Measurements from ENCODE around the gene HTRA2. TPM values are rescaled to one million over a fixed set of nuclear protein-coding genes. Genes with fewer than 3 reads are reported as not detected.

HTRA2 gene
- total RNA-seq, 1 experiment from 2014 or later: 24.9 TPM

DNA sequence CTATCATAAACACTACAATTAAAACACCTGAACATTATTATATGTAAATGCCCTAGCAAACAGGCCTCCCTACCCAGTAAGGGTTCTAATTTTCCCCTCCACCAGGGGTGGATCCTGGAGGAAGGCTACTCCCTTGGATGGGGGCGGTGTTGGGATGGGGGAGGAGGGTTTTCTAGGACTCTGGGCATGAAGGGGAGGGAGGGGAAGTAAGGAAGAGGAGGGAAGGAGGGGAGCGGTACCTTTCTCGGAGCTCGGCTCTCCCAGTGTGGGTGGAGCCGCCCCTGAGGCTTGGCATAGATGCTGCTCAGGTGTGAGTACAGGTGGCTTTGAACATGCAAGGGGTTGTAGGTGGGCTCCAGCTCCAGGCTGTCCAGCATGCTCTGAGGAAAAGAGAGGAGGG, 30.2 kb downstream of the HTRA2 start:
- Histone ChIP-seq H3K23ac (ENCODE audit: insufficient read length, low read depth, low read length) (no peak overlapping the region), H3K56ac (ENCODE audit: insufficient read length, low read depth, low read length) (no peak overlapping the region), H4K20me1 (ENCODE audit: control insufficient read depth, insufficient read depth, insufficient read length) (no peaks in the 10 kb centered on the region), H2AFZ (ENCODE audit: low read length) (no peak overlapping the region), H2BK12ac (ENCODE audit: insufficient read length, low read depth, low read length) (no peak overlapping the region), H3T11ph (ENCODE audit: low read length) (no peak overlapping the region), H3K4me2 (ENCODE audit: insufficient read depth, insufficient read length, low read length) (peak overlapping the region; percentile 11), H3K4ac (ENCODE audit: low read depth, low read length) (no peak overlapping the region), H3K9ac (ENCODE audit: extremely low read depth, insufficient read length, low read length) (no peak overlapping the region), H2AK5ac (ENCODE audit: insufficient read length, low read length) (no peak overlapping the region), H2BK15ac (ENCODE audit: low read depth, low read length) (no peak overlapping the region), H3K18ac (ENCODE audit: insufficient read length, low read depth, low read length) (no peak overlapping the region), H4K8ac (replicated peaks; ENCODE audit: insufficient read length, low read depth, low read length) (no peak overlapping the region), H2BK120ac (ENCODE audit: low read depth, low read length, poor library complexity, severe bottlenecking) (no peak overlapping the region), H3K14ac (ENCODE audit: insufficient read depth, low read length) (no peak overlapping the region; the same call in 1 of the 2 replicates), H3K9me3 (ENCODE audit: control insufficient read depth, low read depth, low read length) (no peaks in the 10 kb centered on the region), H4K5ac (ENCODE audit: insufficient read length, low read depth, low read length) (no peak overlapping the region), H3K23me2 (ENCODE audit: insufficient read length, low read depth, low read length, poor library complexity, severe bottlenecking) (peaks cover 9% of the 10 kb centered on the region), H3K79me1 (ENCODE audit: insufficient read depth, low read depth, low read length, poor library complexity, severe bottlenecking) (no peaks in the 10 kb centered on the region), H2BK5ac (ENCODE audit: insufficient read length, low read length) (no peak overlapping the region), H3K4me1 (ENCODE audit: insufficient read depth, low read length) (0 out of 2 replicates have a peak, but pooled peaks cover 3% of the 10 kb centered on the region), H3K27ac (ENCODE audit: insufficient read length, low read depth, low read length) (no peak overlapping the region), H3K79me2 (ENCODE audit: insufficient read depth, low read length) (no peaks in the 10 kb centered on the region), H3K27me3 (ENCODE audit: insufficient read depth, low read length) (no peaks in the 10 kb centered on the region; the same call in 1 of the 2 replicates), H2BK20ac (ENCODE audit: low read depth, low read length, poor library complexity, severe bottlenecking) (no peak overlapping the region), H4K91ac (ENCODE audit: insufficient read length, low read depth, low read length) (no peak overlapping the region)
- Mint-ChIP-seq H3K4me3 (peak overlapping the region in 1 of 2 experiments; percentile 2; a peak in 1 of 5 replicates), H3K27ac (peak overlapping the region in 1 of 3 experiments; percentile 83; a peak in 2 of 7 replicates), H3K4me1 (peaks cover 11 to 17% of the 10 kb centered on the region in 2 experiments), H3K9me3 (no peaks in the 10 kb centered on the region), H3K27me3 (ENCODE audit: low read depth) (peaks cover 36% of the 10 kb centered on the region), H3K36me3 (ENCODE audit: insufficient read depth in 1 of 3, low read depth in 3 of 3) (peaks cover 0 to 16% (median 12%) of the 10 kb centered on the region in 3 experiments; a peak in 4 of 7 replicates)
- TF ChIP-seq, protein P1, sequence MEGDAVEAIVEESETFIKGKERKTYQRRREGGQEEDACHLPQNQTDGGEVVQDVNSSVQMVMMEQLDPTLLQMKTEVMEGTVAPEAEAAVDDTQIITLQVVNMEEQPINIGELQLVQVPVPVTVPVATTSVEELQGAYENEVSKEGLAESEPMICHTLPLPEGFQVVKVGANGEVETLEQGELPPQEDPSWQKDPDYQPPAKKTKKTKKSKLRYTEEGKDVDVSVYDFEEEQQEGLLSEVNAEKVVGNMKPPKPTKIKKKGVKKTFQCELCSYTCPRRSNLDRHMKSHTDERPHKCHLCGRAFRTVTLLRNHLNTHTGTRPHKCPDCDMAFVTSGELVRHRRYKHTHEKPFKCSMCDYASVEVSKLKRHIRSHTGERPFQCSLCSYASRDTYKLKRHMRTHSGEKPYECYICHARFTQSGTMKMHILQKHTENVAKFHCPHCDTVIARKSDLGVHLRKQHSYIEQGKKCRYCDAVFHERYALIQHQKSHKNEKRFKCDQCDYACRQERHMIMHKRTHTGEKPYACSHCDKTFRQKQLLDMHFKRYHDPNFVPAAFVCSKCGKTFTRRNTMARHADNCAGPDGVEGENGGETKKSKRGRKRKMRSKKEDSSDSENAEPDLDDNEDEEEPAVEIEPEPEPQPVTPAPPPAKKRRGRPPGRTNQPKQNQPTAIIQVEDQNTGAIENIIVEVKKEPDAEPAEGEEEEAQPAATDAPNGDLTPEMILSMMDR (conservative IDR thresholded peaks at IDR 0.05): no peak
- peak; percentile 59 for DNase-seq
- WGBS (ENCODE audit: extremely low coverage, insufficient read length, low lambda C conversion rate): no CpG with 5 or more reads among the region's 5 CpGs
